ENCODE data around the gene KIF5A. TPM values are rescaled to one million over a fixed set of nuclear protein-coding genes. Genes with fewer than 3 reads are reported as not detected.

KIF5A gene
- polyA plus RNA-seq, 3 donors: 0.01 TPM; not detected in 2

DNA sequence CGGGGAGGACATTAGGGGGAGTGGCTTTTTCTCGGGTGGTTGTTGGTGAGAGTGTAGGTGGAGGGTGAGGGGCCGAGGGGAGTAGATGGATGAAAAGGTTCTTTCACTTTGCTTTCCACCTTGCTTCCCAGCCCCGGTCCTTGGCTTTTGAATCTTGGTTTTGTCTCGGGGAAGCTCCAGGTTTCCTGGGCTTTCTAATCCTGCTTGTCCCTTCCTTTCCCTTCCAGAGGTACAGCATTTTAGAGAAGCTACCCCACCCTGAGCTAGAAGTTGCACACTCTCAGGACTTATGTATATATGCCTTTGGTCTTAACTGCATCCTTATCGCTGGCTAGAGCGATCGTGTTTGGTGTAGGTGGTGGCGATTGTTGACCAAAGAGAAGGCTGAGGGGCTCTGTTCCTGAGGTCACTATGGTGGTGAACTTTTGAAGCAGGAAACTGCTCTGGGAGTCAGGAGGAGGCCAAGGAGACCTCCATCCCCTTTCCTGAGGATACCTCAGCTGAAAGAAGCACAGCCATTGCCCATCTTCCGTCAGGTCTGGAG lies 42.0 kb downstream of the KIF5A start:
- no peaks in the 10 kb centered on the region for H4K20me1 ChIP-seq (ENCODE audit: insufficient read depth, low read length)
- TF ChIP-seq, protein P1, sequence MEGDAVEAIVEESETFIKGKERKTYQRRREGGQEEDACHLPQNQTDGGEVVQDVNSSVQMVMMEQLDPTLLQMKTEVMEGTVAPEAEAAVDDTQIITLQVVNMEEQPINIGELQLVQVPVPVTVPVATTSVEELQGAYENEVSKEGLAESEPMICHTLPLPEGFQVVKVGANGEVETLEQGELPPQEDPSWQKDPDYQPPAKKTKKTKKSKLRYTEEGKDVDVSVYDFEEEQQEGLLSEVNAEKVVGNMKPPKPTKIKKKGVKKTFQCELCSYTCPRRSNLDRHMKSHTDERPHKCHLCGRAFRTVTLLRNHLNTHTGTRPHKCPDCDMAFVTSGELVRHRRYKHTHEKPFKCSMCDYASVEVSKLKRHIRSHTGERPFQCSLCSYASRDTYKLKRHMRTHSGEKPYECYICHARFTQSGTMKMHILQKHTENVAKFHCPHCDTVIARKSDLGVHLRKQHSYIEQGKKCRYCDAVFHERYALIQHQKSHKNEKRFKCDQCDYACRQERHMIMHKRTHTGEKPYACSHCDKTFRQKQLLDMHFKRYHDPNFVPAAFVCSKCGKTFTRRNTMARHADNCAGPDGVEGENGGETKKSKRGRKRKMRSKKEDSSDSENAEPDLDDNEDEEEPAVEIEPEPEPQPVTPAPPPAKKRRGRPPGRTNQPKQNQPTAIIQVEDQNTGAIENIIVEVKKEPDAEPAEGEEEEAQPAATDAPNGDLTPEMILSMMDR (IDR thresholded peaks at IDR 0.05): no peak
- Mint-ChIP-seq H3K36me3 (peaks cover 22 to 27% of the 10 kb centered on the region in 2 donors), H3K4me1 (peaks cover 25% of the 10 kb centered on the region), H3K27me3 (ENCODE audit: low read depth in 3 of 3) (peaks cover 2 to 9% (median 7%) of the 10 kb centered on the region in 3 donors), H3K9me3 (no peaks in the 10 kb centered on the region), H3K4me3 (peak overlapping the region; percentile 90 to 95), H3K27ac (peak overlapping the region in 5 of 7 donors; percentile 37 to 86 (median 74))
- peaks cover 16 to 30% of the 10 kb centered on the region in 2 donors for H3K36me3 ChIP-seq (replicated peaks in 1 of 2; ENCODE audit: control insufficient read depth in 1 of 2, insufficient read depth in 2 of 2, low read length in 2 of 2)
- no peak overlapping the region for H3K27ac ChIP-seq (ENCODE audit: low read depth in 1 of 2, low read length in 2 of 2)
- peaks cover 3 to 11% of the 10 kb centered on the region in 2 donors for H3K27me3 ChIP-seq (ENCODE audit: control insufficient read depth in 2 of 2, insufficient read depth in 2 of 2, low read length in 2 of 2)
- H3K9ac ChIP-seq (ENCODE audit: insufficient read depth, low read length, poor library complexity, severe bottlenecking): peak overlapping the region; percentile 72
- peak overlapping the region; percentile 81 to 95 (median 89) for H3K4me3 ChIP-seq (replicated peaks in 1 of 3; ENCODE audit: low read depth in 2 of 3, low read length in 3 of 3)
- no peaks in the 10 kb centered on the region for H3K9me3 ChIP-seq (replicated peaks in 1 of 2; ENCODE audit: control insufficient read depth in 1 of 2, insufficient read depth in 1 of 2, low read length in 2 of 2)
- intact Hi-C loops (cut with micrococcal nuclease): no loop called here
- peak overlapping the region; percentile 90 for H3K4me2 ChIP-seq (replicated peaks; ENCODE audit: extremely low read depth, low read length, poor library complexity, severe bottlenecking)
- DNase-seq: no peak
- H3K4me1 ChIP-seq (ENCODE audit: control insufficient read depth in 1 of 2, insufficient read depth in 2 of 2, low read length in 2 of 2): peaks cover 16 to 21% of the 10 kb centered on the region in 2 donors
- H3K79me2 ChIP-seq (ENCODE audit: insufficient read depth, low read length): peaks cover 4% of the 10 kb centered on the region
- 41% methylated on average over 4 of the region's 10 CpGs for WGBS (ENCODE audit: insufficient coverage)
- peak overlapping the region; percentile 98 for H2AFZ ChIP-seq (ENCODE audit: insufficient read depth, low read depth, low read length, poor library complexity, severe bottlenecking)

DNA sequence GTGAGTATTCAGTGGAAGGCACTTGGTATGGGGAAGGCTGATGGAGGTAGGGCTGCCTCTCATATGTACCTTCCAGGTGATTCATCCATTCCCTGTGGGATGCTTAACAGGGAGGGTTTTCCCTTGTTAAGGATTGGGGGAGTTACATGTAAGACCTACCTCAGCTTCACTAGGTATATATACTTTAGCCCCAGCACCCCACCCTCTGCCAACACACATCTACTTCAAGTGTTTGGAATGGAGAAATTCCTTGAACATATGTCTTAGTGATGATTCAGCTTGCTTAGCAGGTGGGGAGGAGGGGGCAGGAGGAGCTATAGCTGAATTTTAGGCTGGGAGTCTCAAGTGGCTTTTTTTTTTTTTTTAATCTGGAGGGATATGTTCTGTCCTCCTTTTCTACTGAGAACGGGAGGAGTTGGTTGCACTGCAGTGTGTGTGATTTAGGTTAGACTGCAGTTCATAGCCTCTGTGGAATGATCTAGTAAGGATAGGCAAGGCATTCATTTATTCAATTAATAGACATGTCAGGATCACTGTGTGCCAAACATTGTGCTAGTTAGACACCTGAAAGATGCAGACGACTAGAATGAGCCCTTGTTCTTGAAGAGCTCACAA lies 42.8 kb downstream of the KIF5A start:
- peaks cover 4% of the 10 kb centered on the region for H3K79me2 ChIP-seq (ENCODE audit: insufficient read depth, low read length)
- H3K4me1 Mint-ChIP-seq: peaks cover 25% of the 10 kb centered on the region
- no peaks in the 10 kb centered on the region for H3K9me3 Mint-ChIP-seq
- peaks cover 16 to 21% of the 10 kb centered on the region in 2 donors for H3K4me1 ChIP-seq (ENCODE audit: control insufficient read depth in 1 of 2, insufficient read depth in 2 of 2, low read length in 2 of 2)
- intact Hi-C loops (cut with micrococcal nuclease): no loop called here
- no peak overlapping the region for H3K4me3 Mint-ChIP-seq
- H2AFZ ChIP-seq (ENCODE audit: insufficient read depth, low read depth, low read length, poor library complexity, severe bottlenecking): no peak overlapping the region
- peaks cover 30 to 35% of the 10 kb centered on the region in 2 donors for H3K36me3 Mint-ChIP-seq
- WGBS (ENCODE audit: insufficient coverage): 100% methylated on average over 1 of the region's 2 CpGs
- H3K9me3 ChIP-seq (replicated peaks in 1 of 2; ENCODE audit: control insufficient read depth in 1 of 2, insufficient read depth in 1 of 2, low read length in 2 of 2): no peaks in the 10 kb centered on the region
- H3K27me3 ChIP-seq (ENCODE audit: control insufficient read depth in 2 of 2, insufficient read depth in 2 of 2, low read length in 2 of 2): peaks cover 0 to 4% of the 10 kb centered on the region in 2 donors
- peaks cover 2 to 9% (median 7%) of the 10 kb centered on the region in 3 donors for H3K27me3 Mint-ChIP-seq (ENCODE audit: low read depth in 3 of 3)
- DNase-seq: no peak
- H3K9ac ChIP-seq (ENCODE audit: insufficient read depth, low read length, poor library complexity, severe bottlenecking): no peak overlapping the region
- no peak overlapping the region for H3K27ac Mint-ChIP-seq
- no peak overlapping the region for H3K4me3 ChIP-seq (replicated peaks in 1 of 3; ENCODE audit: low read depth in 2 of 3, low read length in 3 of 3)
- no peak overlapping the region for H3K4me2 ChIP-seq (replicated peaks; ENCODE audit: extremely low read depth, low read length, poor library complexity, severe bottlenecking)
- TF ChIP-seq, protein P1 (IDR thresholded peaks at IDR 0.05): no peak
- peaks cover 23 to 38% of the 10 kb centered on the region in 2 donors for H3K36me3 ChIP-seq (replicated peaks in 1 of 2; ENCODE audit: control insufficient read depth in 1 of 2, insufficient read depth in 2 of 2, low read length in 2 of 2)
- H4K20me1 ChIP-seq (ENCODE audit: insufficient read depth, low read length): no peaks in the 10 kb centered on the region
- H3K27ac ChIP-seq (ENCODE audit: low read depth in 1 of 2, low read length in 2 of 2): no peak overlapping the region

Data from CD14-positive monocyte (primary cell).